ENCODE data around the gene HOXD12. TPM values are rescaled to one million over a fixed set of nuclear protein-coding genes. Genes with fewer than 3 reads are reported as not detected.

The HOXD12 gene
- total RNA-seq, 2 experiments from 2014 or later: not detected

DNA sequence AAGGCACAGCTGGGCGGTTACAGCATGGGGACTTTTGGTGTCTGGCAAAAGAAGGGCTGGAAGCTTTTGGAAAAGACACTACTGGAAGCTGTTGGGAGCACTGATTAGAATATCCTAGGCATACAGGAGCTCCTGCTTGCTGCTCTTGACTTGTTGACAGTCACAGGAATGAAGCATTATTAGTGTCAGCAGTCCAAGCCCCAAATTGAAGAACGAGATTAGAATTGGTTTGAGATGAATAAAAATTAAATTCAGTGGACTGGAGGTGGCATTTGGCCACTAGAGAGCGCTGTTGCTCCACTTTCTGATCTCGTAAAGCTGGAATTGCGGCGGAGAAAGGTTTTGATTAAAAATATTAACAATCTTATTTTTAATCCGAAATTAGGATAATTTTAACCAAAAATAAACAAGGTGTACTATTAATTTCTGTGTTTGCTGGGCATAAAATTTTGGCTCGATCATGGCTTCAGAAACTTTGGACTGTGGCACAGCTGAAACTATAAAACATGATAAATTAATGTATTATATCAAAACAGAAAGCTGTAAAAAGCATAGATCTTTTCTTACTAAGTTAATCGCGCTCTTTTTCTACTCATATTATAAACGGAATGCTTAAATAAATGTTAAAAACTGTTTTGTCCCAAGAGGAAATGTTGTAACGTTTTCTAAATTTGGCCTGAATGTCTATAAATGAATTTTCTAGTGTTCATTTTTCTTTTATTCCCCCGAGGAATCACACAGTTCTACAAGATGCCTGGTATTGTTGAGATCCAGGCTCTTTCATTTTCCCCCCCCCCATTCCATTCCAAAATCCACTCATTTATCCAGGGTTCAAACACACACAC, 27.6 kb downstream of the HOXD12 start:
- H3K36me3 Mint-ChIP-seq (ENCODE audit: low read depth): no peaks in the 10 kb centered on the region
- CTCF ChIA-PET: interaction anchor here (0.7 to 2.3 kb wide), 21 partner anchors 14 to 1790 kb away, joined by 3 to 8 read pairs (median 4); partner anchors contain the start of gene HOXD11
- peaks cover 74% of the 10 kb centered on the region for H3K27me3 Mint-ChIP-seq
- no peak overlapping the region for H3K4me3 Mint-ChIP-seq
- no peak overlapping the region for H3K27ac Mint-ChIP-seq
- POLR2A ChIA-PET: no interaction called here
- no peaks in the 10 kb centered on the region for H3K9me3 Mint-ChIP-seq
- peaks cover 19% of the 10 kb centered on the region for H3K4me1 Mint-ChIP-seq
- peak; percentile 70 for DNase-seq

GRCh38 chr2:176127774-176128072, 28.1 kb downstream of the HOXD12 start:
- peak overlapping the region; percentile 19 for H3K4me3 Mint-ChIP-seq
- H3K9me3 Mint-ChIP-seq: no peaks in the 10 kb centered on the region
- H3K36me3 Mint-ChIP-seq (ENCODE audit: low read depth): no peaks in the 10 kb centered on the region
- H3K27ac Mint-ChIP-seq: no peak overlapping the region
- DNase-seq: no peak
- ChIA-PET CTCF (interaction anchor here (0.5 to 2.3 kb wide), 10 partner anchors 23 to 973 kb away, joined by 3 to 8 read pairs (median 4); no protein-coding TSS in a partner anchor), POLR2A (no interaction called here)
- peaks cover 23% of the 10 kb centered on the region for H3K4me1 Mint-ChIP-seq
- H3K27me3 Mint-ChIP-seq: peaks cover 76% of the 10 kb centered on the region

GRCh38 chr2:176128172-176128981, 28.8 kb downstream of the HOXD12 start:
- Mint-ChIP-seq H3K4me1 (peaks cover 23% of the 10 kb centered on the region), H3K27ac (peak overlapping the region; percentile 50), H3K9me3 (no peaks in the 10 kb centered on the region), H3K4me3 (peak overlapping the region; percentile 19), H3K36me3 (ENCODE audit: low read depth) (no peaks in the 10 kb centered on the region), H3K27me3 (peaks cover 83% of the 10 kb centered on the region)
- ChIA-PET CTCF (interaction anchor here (0.5 to 2.3 kb wide), 7 partner anchors 12 to 972 kb away, joined by 3 to 8 read pairs (median 3); no protein-coding TSS in a partner anchor), POLR2A (no interaction called here)
- no peak for DNase-seq

- Mint-ChIP-seq H3K9me3 (no peaks in the 10 kb centered on the region), H3K27me3 (peaks cover 83% of the 10 kb centered on the region), H3K4me1 (peaks cover 20% of the 10 kb centered on the region), H3K4me3 (peak within 1 kb of the TSS; percentile 19), H3K36me3 (ENCODE audit: low read depth) (no peaks in the 10 kb centered on the region), H3K27ac (peak within 1 kb of the TSS; percentile 31)
- no peak for DNase-seq
- ChIA-PET POLR2A (no interaction called here), CTCF (interaction anchor here (0.9 kb wide), 1 partner anchor 11 kb away, joined by 3 read pairs; no protein-coding TSS in a partner anchor)
Observed at GRCh38 chr2:176128982-176129796, 29.6 kb downstream of the HOXD12 start, which contains the start of gene HOXD8. Gene HOXD8, plus strand, starts transcription at chr2:176129705. Its CDS starts 662 bp downstream, at chr2:176130367.

GRCh38 chr2:176129813-176130146, 30.2 kb downstream of the HOXD12 start:
- POLR2A ChIA-PET: no interaction called here
- no peaks in the 10 kb centered on the region for H3K36me3 Mint-ChIP-seq (ENCODE audit: low read depth)
- no peak overlapping the region for H3K4me3 Mint-ChIP-seq

DNA sequence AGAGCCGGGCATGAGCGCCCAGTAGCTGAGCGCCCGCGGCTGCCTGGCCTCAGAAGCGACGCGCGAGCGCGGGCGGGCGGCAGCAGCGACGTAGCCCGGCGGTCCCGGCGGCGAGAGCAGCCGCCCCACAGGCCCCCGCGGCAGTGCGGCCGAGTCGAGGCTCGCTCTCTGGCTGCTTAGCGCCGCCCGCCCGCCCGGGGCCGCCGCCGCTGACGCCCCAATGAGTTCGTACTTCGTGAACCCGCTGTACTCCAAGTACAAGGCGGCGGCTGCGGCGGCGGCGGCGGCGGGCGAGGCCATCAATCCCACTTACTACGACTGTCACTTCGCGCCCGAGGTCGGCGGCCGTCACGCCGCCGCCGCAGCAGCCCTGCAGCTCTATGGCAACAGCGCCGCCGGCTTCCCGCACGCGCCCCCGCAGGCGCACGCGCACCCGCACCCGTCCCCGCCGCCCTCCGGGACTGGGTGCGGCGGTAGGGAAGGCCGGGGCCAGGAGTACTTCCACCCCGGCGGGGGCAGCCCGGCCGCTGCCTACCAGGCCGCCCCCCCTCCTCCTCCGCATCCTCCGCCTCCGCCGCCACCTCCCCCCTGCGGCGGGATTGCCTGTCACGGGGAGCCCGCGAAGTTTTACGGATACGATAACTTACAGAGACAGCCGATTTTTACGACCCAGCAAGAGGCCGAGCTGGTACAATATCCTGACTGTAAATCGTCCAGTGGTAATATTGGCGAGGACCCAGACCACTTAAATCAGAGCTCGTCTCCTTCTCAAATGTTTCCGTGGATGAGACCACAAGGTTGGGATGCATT, 30.8 kb downstream of the HOXD12 start:
- no peaks in the 10 kb centered on the region for H3K36me3 Mint-ChIP-seq (ENCODE audit: low read depth)
- CTCF ChIA-PET: interaction anchor here (1.1 to 2.4 kb wide), 4 partner anchors 11 to 60 kb away, joined by 3 to 7 read pairs (median 6); no protein-coding TSS in a partner anchor
- POLR2A ChIA-PET: no interaction called here
- no peak for DNase-seq
- H3K27me3 Mint-ChIP-seq: peaks cover 83% of the 10 kb centered on the region
- H3K4me1 Mint-ChIP-seq: peaks cover 20% of the 10 kb centered on the region
- no peaks in the 10 kb centered on the region for H3K9me3 Mint-ChIP-seq
- H3K4me3 Mint-ChIP-seq: no peak overlapping the region
- H3K27ac Mint-ChIP-seq: no peak overlapping the region

More at GRCh38 chr2:176129813-176130146, 30.2 kb downstream of the HOXD12 start:
- DNase-seq: no peak
- H3K27me3 Mint-ChIP-seq: peaks cover 83% of the 10 kb centered on the region
- no peaks in the 10 kb centered on the region for H3K9me3 Mint-ChIP-seq
- H3K4me1 Mint-ChIP-seq: peaks cover 20% of the 10 kb centered on the region
- H3K27ac Mint-ChIP-seq: no peak overlapping the region
- CTCF ChIA-PET: no interaction called here

DNA sequence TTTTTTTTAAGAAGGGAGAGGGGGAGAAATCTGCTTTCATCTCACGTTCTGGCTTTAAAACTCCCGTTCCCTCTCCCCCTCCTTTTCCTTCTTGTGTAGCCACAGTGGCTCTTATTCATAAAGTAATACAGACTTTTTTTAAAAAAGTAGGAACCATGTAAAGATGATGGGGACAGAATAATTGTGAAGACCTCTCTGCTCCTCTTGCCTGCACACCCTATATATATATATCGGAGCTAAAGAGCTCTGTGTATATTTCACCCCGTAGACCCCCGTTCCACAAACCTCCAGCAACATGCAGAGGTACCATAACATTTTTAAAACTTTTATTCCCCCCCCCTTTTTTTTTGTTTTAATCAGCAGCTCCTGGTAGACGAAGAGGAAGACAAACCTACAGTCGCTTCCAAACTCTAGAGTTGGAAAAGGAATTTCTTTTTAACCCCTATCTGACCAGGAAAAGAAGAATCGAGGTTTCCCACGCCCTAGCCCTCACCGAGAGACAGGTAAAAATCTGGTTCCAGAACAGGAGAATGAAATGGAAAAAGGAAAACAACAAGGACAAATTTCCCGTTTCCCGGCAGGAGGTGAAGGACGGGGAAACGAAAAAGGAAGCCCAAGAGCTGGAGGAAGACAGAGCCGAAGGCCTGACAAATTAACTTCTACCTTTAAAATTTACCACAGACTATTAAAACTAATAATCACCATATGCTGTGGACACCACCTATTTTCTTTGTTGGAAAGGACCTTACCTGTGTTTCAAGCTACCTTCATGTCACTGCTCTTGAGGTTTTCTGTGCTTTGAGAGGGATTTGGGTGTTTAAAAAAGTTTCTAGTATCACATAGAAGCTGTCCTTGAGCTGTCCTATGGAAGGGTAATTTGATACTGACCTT, 31.6 kb downstream of the HOXD12 start:
- no peak for DNase-seq
- POLR2A ChIA-PET: no interaction called here
- H3K36me3 Mint-ChIP-seq (ENCODE audit: low read depth): no peaks in the 10 kb centered on the region
- peaks cover 83% of the 10 kb centered on the region for H3K27me3 Mint-ChIP-seq
- peaks cover 28% of the 10 kb centered on the region for H3K4me1 Mint-ChIP-seq
- H3K4me3 Mint-ChIP-seq: peak overlapping the region; percentile 43
- CTCF ChIA-PET: interaction anchor here (0.5 to 2.4 kb wide), 10 partner anchors 10 to 507 kb away, joined by 3 to 7 read pairs (median 4); no protein-coding TSS in a partner anchor
- H3K9me3 Mint-ChIP-seq: no peaks in the 10 kb centered on the region
- H3K27ac Mint-ChIP-seq: peak overlapping the region; percentile 76

DNA sequence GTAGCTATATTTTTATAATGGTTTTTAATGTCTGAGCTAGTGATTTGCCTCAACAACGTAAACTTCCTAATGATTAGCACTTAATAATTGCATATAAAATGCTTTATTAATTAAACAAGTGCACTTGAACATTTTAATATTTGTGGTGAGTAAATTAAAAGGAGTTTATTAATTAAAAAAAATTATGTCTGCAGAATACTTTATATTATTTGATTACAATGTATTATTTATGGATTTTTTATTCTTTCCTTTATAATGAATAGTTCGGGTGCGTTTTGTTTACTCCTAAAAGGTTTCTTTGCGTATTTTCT, 32.2 kb downstream of the HOXD12 start:
- H3K4me1 Mint-ChIP-seq: peaks cover 28% of the 10 kb centered on the region
- H3K4me3 Mint-ChIP-seq: no peak overlapping the region
- POLR2A ChIA-PET: no interaction called here

GRCh38 chr2:176132205-176133171, 32.9 kb downstream of the HOXD12 start:
- H3K36me3 Mint-ChIP-seq (ENCODE audit: low read depth): no peaks in the 10 kb centered on the region
- peaks cover 83% of the 10 kb centered on the region for H3K27me3 Mint-ChIP-seq
- DNase-seq: peak; percentile 28
- ChIA-PET CTCF (interaction anchor here (0.5 to 2.4 kb wide), 16 partner anchors 8 to 506 kb away, joined by 3 to 7 read pairs (median 3); no protein-coding TSS in a partner anchor), POLR2A (no interaction called here)
- H3K4me3 Mint-ChIP-seq: peak overlapping the region; percentile 69
- no peaks in the 10 kb centered on the region for H3K9me3 Mint-ChIP-seq
- H3K4me1 Mint-ChIP-seq: peaks cover 28% of the 10 kb centered on the region
- no peak overlapping the region for H3K27ac Mint-ChIP-seq

More for the DNA sequence above, 32.2 kb downstream of the HOXD12 start:
- no peaks in the 10 kb centered on the region for H3K36me3 Mint-ChIP-seq (ENCODE audit: low read depth)
- DNase-seq: no peak
- H3K27me3 Mint-ChIP-seq: peaks cover 81% of the 10 kb centered on the region
- CTCF ChIA-PET: interaction anchor here (0.5 to 2.4 kb wide), 10 partner anchors 9 to 506 kb away, joined by 3 to 7 read pairs (median 4); no protein-coding TSS in a partner anchor
- no peaks in the 10 kb centered on the region for H3K9me3 Mint-ChIP-seq
- no peak overlapping the region for H3K27ac Mint-ChIP-seq

GRCh38 chr2:176133389-176133788, 33.8 kb downstream of the HOXD12 start:
- peaks cover 28% of the 10 kb centered on the region for H3K4me1 Mint-ChIP-seq
- DNase-seq: no peak
- H3K4me3 Mint-ChIP-seq: no peak overlapping the region
- no peak overlapping the region for H3K27ac Mint-ChIP-seq
- POLR2A ChIA-PET: no interaction called here
- CTCF ChIA-PET: interaction anchor here (0.5 to 1.9 kb wide), 6 partner anchors 11 to 326 kb away, joined by 3 to 7 read pairs (median 3); no protein-coding TSS in a partner anchor
- H3K9me3 Mint-ChIP-seq: no peaks in the 10 kb centered on the region
- peaks cover 2% of the 10 kb centered on the region for H3K36me3 Mint-ChIP-seq (ENCODE audit: low read depth)
- H3K27me3 Mint-ChIP-seq: peaks cover 83% of the 10 kb centered on the region

All from activated CD4-positive, alpha-beta T cell treated with anti-CD3 and anti-CD28 coated beads, Interleukin-2, amount 10 ng/mL, durations not matched to agents 7 days and 5 days (primary cell).